ENCODE results near the gene TRPV4.

DNA sequence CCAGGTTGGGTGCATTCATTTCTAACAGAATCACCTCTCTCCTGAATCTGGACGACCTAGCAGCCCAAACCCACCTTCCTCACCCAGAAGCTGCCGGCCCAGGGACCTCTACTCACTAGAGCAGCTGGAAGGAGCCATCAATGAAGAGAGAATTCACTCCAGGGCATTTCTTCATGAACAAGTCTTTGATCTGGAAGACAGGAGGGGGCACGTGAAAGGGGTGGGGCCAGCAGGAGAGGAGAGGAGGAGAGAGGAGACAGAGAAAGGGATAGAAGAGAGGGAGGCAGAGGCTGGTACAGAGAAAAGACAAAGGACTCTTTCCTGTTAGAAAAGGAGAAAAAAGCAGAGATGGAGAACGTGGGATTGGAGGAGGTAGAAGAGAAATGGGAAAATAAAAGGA, 39.8 kb downstream of the TRPV4 start:
- TF ChIP-seq, protein P1, sequence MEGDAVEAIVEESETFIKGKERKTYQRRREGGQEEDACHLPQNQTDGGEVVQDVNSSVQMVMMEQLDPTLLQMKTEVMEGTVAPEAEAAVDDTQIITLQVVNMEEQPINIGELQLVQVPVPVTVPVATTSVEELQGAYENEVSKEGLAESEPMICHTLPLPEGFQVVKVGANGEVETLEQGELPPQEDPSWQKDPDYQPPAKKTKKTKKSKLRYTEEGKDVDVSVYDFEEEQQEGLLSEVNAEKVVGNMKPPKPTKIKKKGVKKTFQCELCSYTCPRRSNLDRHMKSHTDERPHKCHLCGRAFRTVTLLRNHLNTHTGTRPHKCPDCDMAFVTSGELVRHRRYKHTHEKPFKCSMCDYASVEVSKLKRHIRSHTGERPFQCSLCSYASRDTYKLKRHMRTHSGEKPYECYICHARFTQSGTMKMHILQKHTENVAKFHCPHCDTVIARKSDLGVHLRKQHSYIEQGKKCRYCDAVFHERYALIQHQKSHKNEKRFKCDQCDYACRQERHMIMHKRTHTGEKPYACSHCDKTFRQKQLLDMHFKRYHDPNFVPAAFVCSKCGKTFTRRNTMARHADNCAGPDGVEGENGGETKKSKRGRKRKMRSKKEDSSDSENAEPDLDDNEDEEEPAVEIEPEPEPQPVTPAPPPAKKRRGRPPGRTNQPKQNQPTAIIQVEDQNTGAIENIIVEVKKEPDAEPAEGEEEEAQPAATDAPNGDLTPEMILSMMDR (IDR thresholded peaks at IDR 0.05) = no peak
- TF ChIP-seq POLR2A (IDR thresholded peaks at IDR 0.05) = no peak

Measured in uterus (tissue), 2 donors.